GM21360 (cell line): ENCODE data around the gene DDX54.

Experiments
- ATAC-seq: cut with Tn5 transposase; IDR thresholded peaks from one replicate; pipeline ENCODE4 v1.9.1; 2021; ENCODE audit warnings: mild to moderate bottlenecking, moderate library complexity; ENCODE audit not compliant: unreplicated experiment

Gene DDX54, protein sequence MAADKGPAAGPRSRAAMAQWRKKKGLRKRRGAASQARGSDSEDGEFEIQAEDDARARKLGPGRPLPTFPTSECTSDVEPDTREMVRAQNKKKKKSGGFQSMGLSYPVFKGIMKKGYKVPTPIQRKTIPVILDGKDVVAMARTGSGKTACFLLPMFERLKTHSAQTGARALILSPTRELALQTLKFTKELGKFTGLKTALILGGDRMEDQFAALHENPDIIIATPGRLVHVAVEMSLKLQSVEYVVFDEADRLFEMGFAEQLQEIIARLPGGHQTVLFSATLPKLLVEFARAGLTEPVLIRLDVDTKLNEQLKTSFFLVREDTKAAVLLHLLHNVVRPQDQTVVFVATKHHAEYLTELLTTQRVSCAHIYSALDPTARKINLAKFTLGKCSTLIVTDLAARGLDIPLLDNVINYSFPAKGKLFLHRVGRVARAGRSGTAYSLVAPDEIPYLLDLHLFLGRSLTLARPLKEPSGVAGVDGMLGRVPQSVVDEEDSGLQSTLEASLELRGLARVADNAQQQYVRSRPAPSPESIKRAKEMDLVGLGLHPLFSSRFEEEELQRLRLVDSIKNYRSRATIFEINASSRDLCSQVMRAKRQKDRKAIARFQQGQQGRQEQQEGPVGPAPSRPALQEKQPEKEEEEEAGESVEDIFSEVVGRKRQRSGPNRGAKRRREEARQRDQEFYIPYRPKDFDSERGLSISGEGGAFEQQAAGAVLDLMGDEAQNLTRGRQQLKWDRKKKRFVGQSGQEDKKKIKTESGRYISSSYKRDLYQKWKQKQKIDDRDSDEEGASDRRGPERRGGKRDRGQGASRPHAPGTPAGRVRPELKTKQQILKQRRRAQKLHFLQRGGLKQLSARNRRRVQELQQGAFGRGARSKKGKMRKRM

DNA sequence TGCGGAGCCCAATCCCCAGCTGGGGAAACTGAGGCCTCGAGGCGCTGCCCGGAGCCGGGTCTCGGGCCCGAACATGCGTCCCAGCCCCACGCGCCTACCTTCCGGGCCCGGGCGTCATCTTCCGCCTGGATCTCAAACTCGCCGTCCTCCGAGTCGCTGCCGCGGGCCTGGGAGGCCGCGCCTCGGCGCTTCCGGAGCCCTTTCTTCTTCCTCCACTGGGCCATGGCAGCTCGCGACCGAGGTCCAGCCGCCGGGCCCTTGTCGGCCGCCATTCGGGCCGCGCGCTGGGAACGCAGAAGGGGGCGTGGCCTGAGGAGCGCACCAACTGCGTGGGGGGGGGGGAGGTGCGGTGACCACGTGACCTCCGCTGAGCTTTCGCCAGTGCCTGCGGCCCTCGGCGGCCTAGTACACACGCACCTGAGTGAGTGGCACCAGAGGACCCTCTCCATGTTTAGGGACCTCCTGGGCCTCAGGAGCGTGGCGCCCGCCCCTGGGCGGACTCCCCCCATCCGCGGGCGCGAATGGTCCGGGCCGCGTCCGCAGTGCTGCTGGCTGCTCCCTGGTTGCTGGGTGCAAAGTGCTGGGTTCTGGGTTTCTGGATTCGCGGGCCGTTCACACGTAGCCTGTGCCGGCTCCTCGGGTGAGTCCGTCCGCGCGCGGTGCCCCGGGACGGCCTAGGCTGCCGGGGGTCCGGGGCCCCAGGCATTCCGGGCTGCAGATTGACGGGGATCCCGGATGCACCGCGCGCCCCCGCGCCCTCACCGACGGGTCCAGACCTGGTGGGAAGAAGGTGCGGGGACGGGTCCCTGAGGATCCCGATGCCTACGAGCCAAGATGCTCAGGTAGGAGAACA lies at the start of gene DDX54, which contains the start of gene RITA1:
DDX54 (minus strand) TSS at position 299 of the 853 bp plus-strand sequence; CDS start at position 272, 27 bp downstream.
RITA1 (plus strand) TSS at position 542 of the 853 bp plus-strand sequence. CDS start 1,026 bp downstream, outside the sequence.
- ATAC-seq = peak; percentile 41

DNA sequence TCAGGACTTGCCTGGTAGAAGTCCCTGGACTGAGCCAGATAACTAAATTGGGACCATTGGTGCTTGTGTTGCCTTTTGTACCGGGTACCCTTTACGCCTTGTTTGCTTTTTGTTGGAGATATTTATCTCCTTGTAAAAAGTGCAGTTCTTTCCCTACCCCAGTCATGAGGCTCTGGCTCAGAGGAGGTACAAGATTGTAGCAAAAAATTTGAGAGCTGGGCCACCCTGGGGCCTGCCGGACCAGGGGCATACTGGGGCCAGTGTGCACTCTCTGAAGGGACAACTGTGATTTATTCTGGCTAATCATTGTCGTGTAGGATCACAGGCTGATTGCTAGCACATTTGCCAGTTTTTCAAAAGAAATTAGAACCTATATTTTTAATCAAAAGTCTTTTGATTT lies 49.2 kb upstream of the DDX54 start:
- no peak for ATAC-seq

DNA sequence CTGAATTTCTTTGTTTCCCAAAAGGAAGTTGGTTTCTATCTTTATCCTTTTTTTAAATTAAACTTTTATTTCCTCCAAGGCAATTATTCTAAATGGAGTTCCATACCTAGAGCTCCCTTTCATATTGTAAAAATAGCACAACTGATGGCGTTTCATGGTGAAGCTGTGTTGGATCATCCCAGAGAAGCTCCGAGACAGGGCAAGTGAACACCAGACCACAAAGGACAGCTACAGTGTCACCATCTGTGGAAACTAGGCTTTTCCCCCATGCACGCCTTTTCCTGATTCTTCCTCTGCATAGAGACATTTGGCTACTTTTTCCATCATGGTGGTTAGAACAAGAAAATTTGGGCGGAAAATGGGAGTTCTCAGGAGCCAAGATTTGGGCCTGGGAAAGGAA lies 48.7 kb upstream of the DDX54 start:
- no peak for ATAC-seq

DNA sequence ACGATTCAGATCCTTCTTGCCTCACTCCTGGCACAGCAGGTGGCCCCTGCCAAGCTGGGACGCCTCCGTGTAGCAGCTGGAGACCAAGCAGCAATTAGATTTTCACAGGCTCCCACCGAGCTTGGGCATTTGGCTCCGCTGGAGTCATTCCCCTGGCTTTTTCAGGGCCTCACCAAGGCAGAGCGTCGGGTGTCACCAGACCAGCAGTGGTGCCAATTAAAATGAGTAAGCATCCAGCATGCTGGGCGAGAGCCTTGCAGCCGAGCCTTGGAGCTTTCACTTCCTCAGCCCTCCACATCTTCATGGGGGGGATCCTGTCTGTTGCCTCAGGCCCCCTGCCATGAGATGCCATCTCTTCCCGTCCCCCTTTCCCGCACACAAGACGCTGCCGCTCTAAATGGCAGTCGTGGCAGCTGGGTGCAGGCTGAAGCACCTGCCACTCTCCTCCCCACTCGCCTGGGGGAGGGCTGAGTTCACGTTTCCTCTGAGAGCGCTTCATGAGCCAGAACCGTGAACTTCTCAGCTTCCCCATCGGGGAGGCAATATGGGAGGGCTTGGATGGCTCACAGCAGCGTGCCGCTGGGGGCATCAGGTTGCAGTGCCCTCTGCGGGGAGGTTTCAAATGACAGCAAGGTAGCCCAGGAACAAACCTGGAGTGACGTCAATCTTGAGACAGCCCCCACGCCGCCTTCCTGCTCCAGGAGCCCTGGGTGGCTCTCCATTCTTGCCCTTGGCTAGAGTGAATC lies 47.7 kb upstream of the DDX54 start:
- peak; percentile 51 for ATAC-seq

DNA sequence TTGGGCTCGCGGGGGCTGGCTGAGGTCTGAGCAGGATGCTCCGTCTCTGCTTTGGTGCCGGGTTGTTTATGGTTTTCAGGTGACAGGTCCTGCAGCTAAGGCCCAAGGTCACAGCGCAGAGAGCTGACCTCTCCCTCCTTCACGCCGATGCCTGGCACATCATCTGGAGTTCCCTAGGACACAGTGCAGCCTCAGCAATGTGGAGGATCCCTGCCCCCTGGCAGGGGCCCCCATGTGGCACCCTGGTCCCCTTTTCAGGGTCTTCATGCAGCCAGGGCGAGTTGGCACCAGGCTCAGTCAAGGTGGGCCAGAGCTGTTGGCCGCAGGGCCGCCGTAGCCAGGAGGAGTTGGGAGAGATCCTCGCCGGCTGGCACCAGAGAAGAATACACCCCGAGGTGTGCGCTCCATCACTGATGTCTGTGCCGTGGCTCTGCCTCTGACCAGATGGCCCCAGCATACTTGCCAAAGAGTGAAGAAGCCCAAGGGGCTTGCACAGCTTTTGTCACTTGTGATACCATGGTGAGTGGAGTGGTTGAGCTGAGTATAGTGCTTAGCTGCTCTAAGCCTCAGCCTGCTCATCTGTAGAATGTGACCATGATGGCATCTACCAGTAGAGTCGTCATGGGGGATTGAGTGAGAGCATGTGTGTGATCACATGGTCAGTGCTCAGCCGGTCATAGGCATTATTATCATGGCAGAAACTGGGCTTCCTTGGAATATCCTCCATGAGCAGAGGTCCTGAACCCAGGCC lies 47.0 kb upstream of the DDX54 start:
- ATAC-seq = no peak

DNA sequence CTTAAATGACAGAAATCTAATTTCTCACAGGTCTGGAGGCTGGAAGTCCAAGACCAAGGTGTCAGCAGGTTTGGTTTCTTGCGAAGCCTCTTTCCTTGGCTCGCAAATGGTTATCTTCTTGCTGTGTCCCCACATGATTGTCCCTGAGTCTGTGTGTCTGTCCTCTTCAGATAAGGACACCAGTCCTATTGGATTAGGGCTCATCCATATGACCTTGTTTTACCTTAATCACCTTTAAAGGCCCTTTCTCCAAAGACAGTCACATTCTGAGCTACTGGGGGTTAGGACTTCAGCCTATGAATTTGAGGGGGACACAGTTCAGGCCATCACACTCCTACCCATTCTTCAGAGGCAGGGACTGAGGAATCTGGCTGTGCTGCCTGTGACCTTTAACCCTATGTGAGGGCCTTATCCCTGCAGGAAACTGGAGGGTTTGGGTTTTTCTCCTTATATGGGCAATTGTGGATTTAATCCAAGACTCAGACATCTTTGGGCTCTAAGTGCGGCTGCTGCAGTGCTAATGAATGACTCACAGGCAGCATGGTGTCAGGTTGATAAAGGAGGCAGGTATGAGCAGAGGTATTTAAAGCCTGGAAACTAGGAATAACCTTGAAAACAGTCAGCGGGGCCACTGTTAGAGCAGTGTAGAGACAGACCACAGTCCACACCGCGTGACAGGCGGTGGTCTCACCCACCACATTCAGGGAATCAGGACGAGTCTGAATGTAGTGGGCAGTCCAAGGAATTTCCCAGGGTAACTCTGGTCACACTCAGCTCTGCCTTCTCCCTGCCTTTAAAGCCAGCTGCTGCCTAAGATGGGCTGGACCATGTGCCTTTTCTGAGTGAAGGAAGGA lies 46.2 kb upstream of the DDX54 start:
- no peak for ATAC-seq

DNA sequence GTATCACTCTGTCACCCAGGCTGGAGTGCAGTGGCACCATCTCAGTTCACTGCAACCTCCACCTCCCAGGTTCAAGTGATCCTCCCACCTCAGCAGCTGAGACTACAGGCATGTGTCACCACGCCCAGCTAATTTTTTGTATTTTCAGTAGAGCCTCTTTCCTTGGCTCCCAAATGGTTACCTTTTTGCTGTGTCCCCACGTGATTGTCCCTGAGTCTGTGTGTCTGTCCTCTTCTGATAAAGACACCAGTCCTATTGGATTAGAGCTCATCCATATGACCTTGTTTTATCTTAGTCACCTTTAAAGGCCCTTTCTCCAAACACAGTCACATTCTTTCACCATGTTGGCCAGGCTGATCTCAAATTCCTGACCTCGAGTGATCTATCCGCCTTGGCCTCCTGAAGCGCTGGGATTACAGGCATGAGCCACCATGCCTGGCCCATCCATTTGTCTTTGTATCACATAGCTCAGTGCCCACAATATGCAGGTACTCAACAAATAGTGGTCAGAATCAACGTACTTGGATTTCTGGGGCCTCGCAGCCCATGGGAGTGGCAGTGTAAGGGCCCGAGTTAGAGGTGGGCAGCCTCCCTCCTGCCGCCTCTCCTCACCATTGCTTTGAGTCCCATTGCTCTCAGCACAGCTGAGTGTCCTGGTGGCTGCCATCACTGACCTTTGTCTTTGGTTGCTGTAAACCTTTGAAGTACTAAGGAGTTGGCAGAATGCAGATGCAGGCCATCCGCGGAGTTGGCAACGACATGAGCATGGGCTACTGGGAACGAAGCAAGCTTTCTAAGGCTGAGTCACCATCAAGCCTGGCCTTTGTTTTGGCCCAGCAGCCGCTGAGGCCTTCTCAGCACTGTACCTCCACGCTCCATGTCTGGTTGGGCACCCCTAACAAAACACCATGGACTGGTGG lies 45.3 kb upstream of the DDX54 start:
- ATAC-seq = peak; percentile 11

DNA sequence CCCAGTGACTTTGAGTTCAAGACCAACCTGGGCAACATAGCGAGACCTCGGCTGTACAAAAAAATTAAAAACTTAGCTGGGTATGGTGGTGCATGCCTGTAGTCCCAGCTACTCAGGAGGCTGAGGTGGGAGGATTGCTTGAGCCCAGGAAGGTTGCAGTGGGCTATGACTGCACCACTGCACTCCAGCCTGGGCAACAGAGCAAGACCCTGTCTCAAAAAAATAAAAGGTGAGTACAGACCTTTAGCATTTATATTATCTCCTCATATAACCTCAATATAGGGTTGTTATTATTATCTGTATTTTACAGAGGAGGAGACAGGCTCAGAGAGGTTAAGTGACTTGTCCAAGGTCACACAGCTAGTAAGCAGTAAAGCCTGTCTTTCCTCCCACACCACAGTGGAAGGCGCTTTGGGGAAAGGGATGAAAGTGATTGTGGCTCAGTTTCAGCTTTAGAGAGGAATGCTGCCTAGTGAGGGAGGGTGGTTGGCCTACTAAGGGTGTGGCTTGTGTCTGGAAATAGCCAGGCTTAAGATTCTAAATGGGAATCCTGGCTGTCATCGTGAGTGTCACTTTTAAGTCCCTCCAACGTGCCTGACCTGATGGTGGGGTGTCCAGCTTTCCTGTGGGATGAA lies 43.2 kb upstream of the DDX54 start:
- ATAC-seq = no peak

DNA sequence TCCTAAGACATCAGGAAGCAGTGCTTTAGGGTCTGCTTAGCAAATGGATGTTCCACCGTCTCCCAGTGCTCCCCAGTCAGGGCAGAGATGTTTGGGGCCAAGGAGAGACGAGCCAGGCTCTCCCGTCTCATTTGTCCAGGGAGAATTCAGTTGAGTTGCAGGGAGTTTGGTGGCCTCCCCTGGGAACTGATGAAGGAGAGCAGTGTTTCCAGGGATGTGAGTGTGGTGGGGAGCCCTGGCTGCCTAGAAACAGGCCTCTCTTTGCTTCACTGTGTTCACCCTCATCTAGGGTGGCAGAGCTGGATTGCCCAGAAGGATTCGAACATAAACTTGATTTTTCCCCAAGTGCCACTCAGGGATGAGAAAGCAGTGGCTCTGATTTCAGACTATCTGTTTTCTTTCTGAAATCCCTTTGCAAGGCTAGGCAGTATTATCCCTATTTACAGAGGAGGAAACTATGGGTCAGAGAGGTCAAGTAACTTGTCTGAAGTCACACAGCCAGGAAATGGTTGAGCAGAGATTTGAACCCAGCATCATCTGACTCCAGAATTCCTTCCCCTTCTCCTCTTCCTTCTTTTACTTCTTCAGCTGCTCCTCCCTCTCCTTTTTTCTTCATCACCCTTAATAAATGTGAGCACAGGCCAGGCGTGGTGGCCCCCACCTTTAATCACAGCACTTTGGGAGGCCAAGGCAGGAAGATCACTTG lies 42.6 kb upstream of the DDX54 start:
- ATAC-seq = no peak

DNA sequence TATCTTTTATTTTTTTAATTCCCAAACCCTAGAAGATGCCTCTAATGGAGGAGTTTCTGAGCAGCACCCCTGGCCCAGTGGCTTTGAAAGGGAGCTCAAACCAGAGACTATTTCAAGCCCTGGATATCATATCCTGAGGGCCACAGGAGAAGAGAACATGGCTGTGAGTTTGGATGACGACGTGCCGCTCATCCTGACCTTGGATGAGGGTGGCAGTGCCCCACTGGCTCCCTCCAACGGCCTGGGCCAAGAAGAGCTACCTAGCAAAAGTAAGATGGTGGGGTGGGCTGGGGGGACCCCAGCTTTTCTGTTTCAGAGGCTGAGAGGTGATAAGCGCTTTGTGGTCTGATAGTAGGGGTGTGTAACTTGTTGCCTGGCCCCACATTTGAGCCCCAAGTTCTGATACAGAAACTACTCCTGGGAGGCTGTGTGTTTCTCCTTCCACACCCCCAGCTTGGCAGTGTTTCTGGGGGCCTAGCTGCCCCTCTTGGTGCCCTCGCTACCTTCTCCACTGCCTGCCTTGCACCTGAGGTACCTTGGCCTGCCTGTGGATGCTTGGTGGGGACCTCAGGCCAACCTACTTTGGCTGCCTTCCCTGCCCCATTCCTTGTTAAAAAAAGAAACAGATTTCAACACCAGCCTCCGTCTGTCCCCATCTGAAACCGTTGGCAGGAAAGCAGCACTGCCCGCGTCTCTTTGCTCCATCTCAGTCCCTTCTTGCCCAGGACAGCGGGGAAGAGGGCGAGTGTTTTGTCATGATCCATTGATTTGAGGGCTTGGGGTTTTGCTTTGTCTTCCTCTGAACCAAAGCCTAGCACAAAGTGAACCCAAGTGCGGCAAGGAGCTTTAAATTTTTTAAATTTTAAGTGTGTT lies 41.7 kb upstream of the DDX54 start:
- ATAC-seq = no peak

DNA sequence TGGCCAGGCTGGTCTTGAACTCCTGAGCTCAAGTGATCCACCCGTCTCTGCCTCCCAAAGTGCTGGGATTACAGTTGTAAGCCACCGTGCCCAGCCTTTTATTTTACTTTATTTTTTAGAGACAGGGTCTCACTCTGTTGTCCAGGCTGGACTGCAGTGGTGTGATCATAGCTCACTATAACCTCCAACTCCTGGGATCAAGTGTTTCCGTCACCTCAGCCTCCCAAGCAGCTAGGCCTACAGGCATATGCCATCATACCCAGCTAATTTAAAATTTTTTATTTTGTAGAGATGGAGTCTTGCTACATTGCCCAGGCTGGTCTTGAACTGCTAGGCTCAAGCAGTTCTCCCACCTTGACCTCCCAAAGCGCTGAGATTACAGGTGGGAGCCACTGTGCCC lies 39.7 kb upstream of the DDX54 start:
- no peak for ATAC-seq

DNA sequence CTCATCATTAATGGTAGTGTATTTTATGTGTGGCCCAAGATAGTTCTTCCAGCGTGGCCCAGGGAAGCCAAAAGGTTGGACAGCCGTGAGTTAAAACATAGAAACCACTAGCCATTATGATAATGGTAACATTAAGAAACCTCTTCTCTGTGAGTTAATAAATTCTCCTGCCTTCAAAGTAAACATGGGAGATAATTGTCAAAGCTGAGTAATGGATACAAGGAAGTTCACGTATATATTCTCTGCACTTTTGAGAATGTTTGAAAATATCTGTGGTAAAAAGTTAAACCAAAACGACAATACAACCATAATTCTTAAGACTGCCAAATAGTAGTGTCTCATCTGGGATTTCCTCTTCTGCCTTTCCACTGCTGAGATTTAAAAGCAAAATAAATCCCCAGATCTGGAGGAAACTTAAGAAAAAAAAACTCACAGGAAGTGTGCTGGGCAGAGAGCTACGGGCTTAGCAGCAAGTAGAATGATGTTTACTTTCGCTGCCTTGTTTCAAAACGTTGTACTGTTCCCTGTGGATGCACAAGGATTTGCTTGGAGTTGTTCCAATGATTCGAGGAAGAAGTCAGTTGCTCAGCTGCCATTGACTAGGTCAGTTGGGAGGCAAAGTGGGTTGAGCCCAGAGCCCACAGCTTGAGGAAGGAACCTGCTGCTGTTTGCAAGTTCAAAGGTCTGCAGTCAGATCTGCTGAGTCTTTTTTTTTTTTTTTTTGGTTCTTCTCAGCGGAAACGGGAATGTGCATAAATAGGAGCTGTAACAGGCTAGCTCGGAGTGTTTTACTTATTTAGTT lies 37.7 kb upstream of the DDX54 start:
- no peak for ATAC-seq

DNA sequence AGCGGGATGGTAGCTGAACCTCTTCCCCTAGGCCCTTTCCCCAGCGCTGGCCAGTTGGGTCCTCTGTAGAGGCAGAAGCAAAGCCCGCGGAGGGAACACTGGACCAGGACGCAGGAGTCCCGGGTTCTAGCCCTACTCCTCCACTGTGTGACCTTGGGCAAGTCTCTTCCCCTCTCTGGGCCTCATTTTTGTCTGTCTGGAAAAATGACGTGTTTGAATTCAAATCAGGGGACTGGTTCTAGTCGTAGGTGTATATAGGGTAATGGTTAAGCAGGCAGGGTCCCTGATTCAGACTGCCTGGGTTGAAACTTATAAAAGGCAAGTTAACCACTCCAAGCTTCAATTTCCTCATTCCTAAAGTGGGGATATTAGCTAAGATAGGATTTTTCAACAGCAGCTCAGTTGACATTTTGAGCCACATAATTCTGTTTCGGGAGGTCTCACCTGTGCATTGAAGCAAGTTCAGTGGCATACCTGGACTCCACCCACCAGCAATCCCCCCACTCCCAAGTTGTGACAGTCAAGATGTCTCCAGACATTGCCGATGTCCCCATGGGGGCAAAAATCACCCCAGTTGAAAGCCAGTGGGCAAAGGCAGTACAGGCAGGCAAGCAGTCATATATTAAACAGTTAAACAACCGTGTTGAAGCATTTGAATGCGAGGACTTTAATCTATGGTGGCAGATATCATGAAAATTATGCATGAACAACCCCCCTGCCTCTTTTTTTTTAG lies 36.9 kb upstream of the DDX54 start:
- no peak for ATAC-seq
